IPS-18a (cell line): ENCODE measurements around the gene FA2H.
"Not testable (repeated sequence)": the region's sequence is repeated elsewhere in the genome, so short reads cannot be mapped to it uniquely, and the experiment has no call there.

ENCODE experiments used
- H3K27ac ChIP-seq: one replicate; pipeline ENCODE4 v1.5.1; 2013; ENCODE audit warnings: low read length
- H3K27me3 ChIP-seq: one replicate; pipeline ENCODE4 v1.6.1; 2013; ENCODE audit warnings: mild to moderate bottlenecking, low read length; ENCODE audit not compliant: control insufficient read depth, insufficient read depth
- H3K36me3 ChIP-seq: one replicate; pipeline ENCODE4 v1.6.1; 2013; ENCODE audit warnings: low read depth, low read length; ENCODE audit not compliant: control insufficient read depth
- H3K4me1 ChIP-seq: one replicate; pipeline ENCODE4 v1.6.1; 2013; ENCODE audit warnings: low read depth, low read length; ENCODE audit not compliant: control insufficient read depth
- H3K4me3 ChIP-seq: one replicate; pipeline ENCODE4 v1.5.1; 2013; ENCODE audit warnings: low read length
- H3K9ac ChIP-seq: one replicate; pipeline ENCODE4 v1.6.1; 2013; ENCODE audit warnings: mild to moderate bottlenecking, low read length, moderate library complexity
- H3K9me3 ChIP-seq: one replicate; pipeline ENCODE4 v1.6.1; 2013; ENCODE audit warnings: low read depth, low read length; ENCODE audit not compliant: control insufficient read depth

FA2H gene

GRCh38 chr16:74774223-74775139, at the start of gene FA2H:
FA2H (minus strand) TSS chr16:74774820; CDS start chr16:74774755, 65 bp downstream.
- Histone ChIP-seq H3K9ac (no peak within 1 kb of the TSS), H3K27me3 (peaks cover 32% of the 10 kb centered on the region), H3K27ac (no peak within 1 kb of the TSS), H3K36me3 (no peaks in the 10 kb centered on the region), H3K4me3 (peak within 1 kb of the TSS; percentile 67), H3K4me1 (no peaks in the 10 kb centered on the region), H3K9me3 (no peaks in the 10 kb centered on the region)

DNA sequence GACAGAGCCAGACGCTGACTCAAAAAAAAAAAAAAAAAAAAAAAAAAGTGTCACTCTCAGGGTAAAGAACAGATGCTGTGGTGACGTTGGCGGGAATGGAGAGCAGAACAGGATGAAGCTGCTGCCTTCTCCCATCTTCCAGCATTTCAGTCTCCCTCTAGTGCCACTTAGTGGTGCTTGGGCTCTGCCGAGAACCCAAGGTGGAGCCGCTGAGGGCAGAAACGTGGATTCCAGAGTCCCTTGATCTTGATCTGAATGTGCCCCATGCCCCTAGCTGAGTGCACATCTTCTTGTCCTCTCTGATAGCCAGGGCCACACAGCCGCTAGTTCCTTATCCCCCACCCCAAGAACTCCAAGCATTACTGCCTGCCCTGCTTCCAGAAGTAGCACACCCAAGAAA, 43.2 kb upstream of the FA2H start:
- Histone ChIP-seq H3K9ac (no peak overlapping the region), H3K27ac (no peak overlapping the region), H3K9me3 (no peaks in the 10 kb centered on the region), H3K4me3 (no peak overlapping the region), H3K27me3 (peaks cover 1% of the 10 kb centered on the region), H3K36me3 (no peaks in the 10 kb centered on the region), H3K4me1 (peaks cover 3% of the 10 kb centered on the region)

GRCh38 chr16:74813109-74813641, 38.6 kb upstream of the FA2H start:
- Histone ChIP-seq H3K9me3 (peaks cover 8% of the 10 kb centered on the region), H3K36me3 (no peaks in the 10 kb centered on the region), H3K4me1 (peaks cover 18% of the 10 kb centered on the region), H3K9ac (no peak overlapping the region), H3K27ac (no peak overlapping the region), H3K4me3 (no peak overlapping the region), H3K27me3 (peaks cover 27% of the 10 kb centered on the region)

DNA sequence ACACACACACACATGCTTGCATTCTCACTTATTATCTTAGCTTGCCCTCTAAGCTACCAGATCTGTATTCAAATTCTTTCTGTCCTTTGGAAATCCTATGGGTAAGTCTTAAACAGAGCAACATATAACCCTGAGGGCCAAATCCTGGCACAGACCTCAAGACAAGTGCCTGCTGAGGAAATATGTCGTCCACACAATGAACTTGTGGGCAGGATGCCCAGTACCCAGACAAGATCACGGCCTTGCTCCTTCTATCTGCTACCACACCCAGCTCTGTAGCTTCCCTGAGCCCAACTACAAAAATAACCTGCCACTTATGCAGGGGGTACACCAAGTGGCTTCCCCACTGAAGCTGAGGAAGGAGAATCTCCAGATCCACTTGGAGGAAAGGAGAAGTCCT, 37.3 kb upstream of the FA2H start:
- H3K36me3 ChIP-seq, result no peaks in the 10 kb centered on the region
- H3K4me3 ChIP-seq, result no peak overlapping the region
- H3K27me3 ChIP-seq, result peaks cover 27% of the 10 kb centered on the region
- no peak overlapping the region for H3K27ac ChIP-seq
- H3K9ac ChIP-seq, result no peak overlapping the region
- H3K4me1 ChIP-seq, result peaks cover 18% of the 10 kb centered on the region
- H3K9me3 ChIP-seq, result peaks cover 8% of the 10 kb centered on the region

DNA sequence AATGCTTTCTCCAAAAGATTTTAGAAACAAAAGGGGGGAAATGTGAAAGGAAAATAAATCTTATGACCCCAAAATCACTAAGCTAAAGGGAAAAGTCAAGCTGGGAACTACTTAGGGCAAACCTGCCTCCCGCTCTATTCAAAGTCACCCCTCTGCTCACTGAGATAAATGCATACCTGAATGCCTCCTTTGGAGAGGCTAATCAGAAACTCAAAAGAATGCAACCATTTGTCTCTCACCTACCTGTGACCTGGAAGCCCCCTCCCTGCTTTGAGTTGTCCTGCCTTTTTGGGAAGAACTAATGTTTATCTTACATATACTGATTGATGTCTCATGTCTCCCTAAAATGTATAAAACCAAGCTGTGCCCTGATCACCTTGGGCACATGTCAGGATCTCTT, 36.6 kb upstream of the FA2H start:
- not testable (repeated sequence) for H3K4me3 ChIP-seq, H3K9ac ChIP-seq, H3K9me3 ChIP-seq, H3K36me3 ChIP-seq, H3K27ac ChIP-seq
- Histone ChIP-seq H3K27me3 (peaks cover 27% of the 10 kb centered on the region), H3K4me1 (peaks cover 18% of the 10 kb centered on the region)

GRCh38 chr16:74807052-74807646, 32.5 kb upstream of the FA2H start:
- H3K36me3 ChIP-seq, result no peaks in the 10 kb centered on the region
- no peak overlapping the region for H3K4me3 ChIP-seq
- peaks cover 15% of the 10 kb centered on the region for H3K4me1 ChIP-seq
- peaks cover 8% of the 10 kb centered on the region for H3K9me3 ChIP-seq
- H3K9ac ChIP-seq, result no peak overlapping the region
- H3K27me3 ChIP-seq, result peaks cover 19% of the 10 kb centered on the region
- H3K27ac ChIP-seq, result no peak overlapping the region

DNA sequence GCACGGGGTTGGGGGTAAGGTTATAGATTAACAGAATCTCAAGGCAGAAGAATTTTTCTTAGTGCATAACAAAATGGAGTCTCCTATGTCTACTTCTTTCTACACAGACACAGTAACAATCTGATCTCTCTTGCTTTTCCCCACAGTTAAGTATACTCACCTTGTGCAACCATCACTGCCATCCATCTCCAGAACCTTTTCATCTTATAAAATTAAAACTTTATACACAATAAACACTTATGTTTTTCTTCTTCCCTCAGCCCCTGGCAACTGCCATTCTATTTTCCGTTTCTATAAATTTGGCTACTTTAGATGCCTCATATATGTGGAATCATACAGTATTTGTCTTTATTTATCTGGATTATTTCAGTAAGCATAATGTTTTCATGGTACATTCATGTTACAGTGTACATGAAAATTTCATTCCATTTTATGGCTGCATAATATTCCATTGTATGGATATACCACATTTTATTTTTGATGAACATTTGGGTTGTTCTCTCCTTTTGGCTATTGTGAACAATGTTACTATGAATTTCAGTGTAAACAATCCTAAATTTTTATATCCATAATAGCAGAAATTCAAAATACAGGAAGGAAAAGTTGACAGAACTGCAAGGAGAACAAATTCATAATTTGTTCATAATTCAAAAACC, 25.7 kb upstream of the FA2H start:
- Histone ChIP-seq H3K9me3 (peaks cover 11% of the 10 kb centered on the region), H3K27ac (no peak overlapping the region), H3K27me3 (no peaks in the 10 kb centered on the region), H3K4me1 (no peaks in the 10 kb centered on the region), H3K9ac (no peak overlapping the region), H3K36me3 (no peaks in the 10 kb centered on the region), H3K4me3 (no peak overlapping the region)

DNA sequence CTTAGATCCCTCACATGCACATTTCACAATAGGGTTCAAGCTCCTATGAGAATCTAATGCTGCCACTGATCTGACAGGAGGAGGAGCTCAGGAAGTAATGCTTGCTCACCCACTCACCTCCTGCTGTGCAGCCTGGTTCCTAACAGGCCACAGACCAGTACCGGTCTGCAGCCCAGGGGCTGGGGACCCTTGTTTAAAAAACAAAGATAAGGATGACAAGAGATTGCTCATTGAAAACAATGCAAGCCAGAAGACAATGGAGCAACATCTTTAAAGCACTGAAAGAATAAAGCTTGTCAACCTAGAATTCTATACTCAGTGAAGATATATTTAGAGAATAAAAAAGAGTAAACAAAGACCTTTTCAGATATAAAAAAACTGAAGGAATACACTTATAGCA, 22.8 kb upstream of the FA2H start:
- Histone ChIP-seq H3K27me3 (no peaks in the 10 kb centered on the region), H3K9ac (no peak overlapping the region), H3K4me1 (no peaks in the 10 kb centered on the region), H3K4me3 (no peak overlapping the region), H3K27ac (no peak overlapping the region), H3K9me3 (peaks cover 12% of the 10 kb centered on the region), H3K36me3 (no peaks in the 10 kb centered on the region)

DNA sequence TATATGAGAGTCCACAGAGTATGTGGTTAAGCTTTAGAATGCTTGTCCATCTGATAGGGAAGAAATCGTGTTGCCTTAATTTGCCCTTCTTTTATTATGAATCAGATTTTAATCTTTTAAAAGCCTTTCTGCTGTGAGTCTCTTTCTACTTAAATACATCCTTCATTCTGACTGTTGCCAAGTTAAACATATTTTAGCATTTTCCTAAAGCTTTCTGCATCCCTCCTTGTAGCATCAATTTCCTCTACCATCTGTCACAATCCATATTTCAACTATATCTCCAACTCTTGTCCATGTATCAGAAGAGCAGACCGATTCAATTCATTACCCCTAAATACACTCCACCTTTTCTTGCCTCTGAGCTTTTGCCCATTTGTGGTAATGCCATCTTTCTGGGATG, 20.5 kb upstream of the FA2H start:
- peaks cover 8% of the 10 kb centered on the region for H3K9me3 ChIP-seq
- H3K27ac ChIP-seq, result no peak overlapping the region

DNA sequence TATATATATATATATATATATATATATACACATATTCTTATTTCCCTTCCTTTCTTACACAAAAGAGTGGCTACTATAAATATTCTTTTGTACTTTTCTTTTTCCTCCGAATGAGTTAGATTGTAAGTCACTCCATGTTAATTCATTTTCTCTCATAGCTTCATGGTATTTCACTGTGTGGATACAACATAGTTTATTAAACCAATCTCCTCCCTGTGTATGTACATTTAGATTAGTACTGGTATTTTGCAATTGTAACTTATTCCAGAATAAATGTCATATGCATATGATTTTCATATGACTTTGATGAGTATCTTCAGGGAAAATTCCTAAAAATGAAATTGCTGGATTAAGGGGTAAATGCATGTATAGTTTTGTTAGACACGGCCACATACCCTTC, 20.0 kb upstream of the FA2H start:
- H3K36me3 ChIP-seq, result no peaks in the 10 kb centered on the region
- no peak overlapping the region for H3K27ac ChIP-seq
- H3K4me1 ChIP-seq, result no peaks in the 10 kb centered on the region
- no peak overlapping the region for H3K4me3 ChIP-seq
- no peaks in the 10 kb centered on the region for H3K27me3 ChIP-seq
- peaks cover 8% of the 10 kb centered on the region for H3K9me3 ChIP-seq
- no peak overlapping the region for H3K9ac ChIP-seq

More for the DNA sequence above, 20.5 kb upstream of the FA2H start:
- no peaks in the 10 kb centered on the region for H3K4me1 ChIP-seq
- no peaks in the 10 kb centered on the region for H3K27me3 ChIP-seq
- no peak overlapping the region for H3K4me3 ChIP-seq
- no peak overlapping the region for H3K9ac ChIP-seq
- no peaks in the 10 kb centered on the region for H3K36me3 ChIP-seq

- no peak overlapping the region for H3K4me3 ChIP-seq
- peaks cover 8% of the 10 kb centered on the region for H3K9me3 ChIP-seq
- H3K27me3 ChIP-seq, result no peaks in the 10 kb centered on the region
- no peak overlapping the region for H3K9ac ChIP-seq
- no peak overlapping the region for H3K27ac ChIP-seq
- no peaks in the 10 kb centered on the region for H3K36me3 ChIP-seq
- no peaks in the 10 kb centered on the region for H3K4me1 ChIP-seq
Observed at GRCh38 chr16:74793571-74793970, 19.0 kb upstream of the FA2H start.
